ENCODE measurements around the gene CLSTN1. TPM values are rescaled to one million over a fixed set of nuclear protein-coding genes. Genes with fewer than 3 reads are reported as not detected.

Gene CLSTN1
- total and polyA plus RNA-seq, 2 donors = 59.6 to 90.6 TPM

- H3K4me1 ChIP-seq (ENCODE audit: insufficient read depth) = no peaks in the 10 kb centered on the region
- no peaks in the 10 kb centered on the region for H3K36me3 ChIP-seq (ENCODE audit: insufficient read depth)
- no peak for DNase-seq (ENCODE audit: extremely low spot score)
- H3K4me3 ChIP-seq (ENCODE audit: low read depth, low read length) = no peak overlapping the region
- 74% methylated on average over 9 of the region's 9 CpGs for WGBS
- no peak overlapping the region for H3K27ac ChIP-seq (ENCODE audit: low read depth)
Measured at GRCh38 chr1:9845914-9846313, 22.1 kb upstream of the CLSTN1 start.

GRCh38 chr1:9844756-9845155 lies 21.0 kb upstream of the CLSTN1 start:
- no peaks in the 10 kb centered on the region for H3K36me3 ChIP-seq (ENCODE audit: insufficient read depth)
- no peak for DNase-seq (ENCODE audit: extremely low spot score)
- no peak overlapping the region for H3K27ac ChIP-seq (ENCODE audit: low read depth)
- no peak overlapping the region for H3K4me3 ChIP-seq (ENCODE audit: low read depth, low read length)
- no peaks in the 10 kb centered on the region for H3K4me1 ChIP-seq (ENCODE audit: insufficient read depth)
- WGBS = 79% methylated on average over 7 of the region's 7 CpGs

GRCh38 chr1:9844106-9844505 lies 20.3 kb upstream of the CLSTN1 start:
- DNase-seq (ENCODE audit: extremely low spot score) = no peak
- Histone ChIP-seq H3K36me3 (ENCODE audit: insufficient read depth) (no peaks in the 10 kb centered on the region), H3K4me1 (ENCODE audit: insufficient read depth) (no peaks in the 10 kb centered on the region), H3K27ac (ENCODE audit: low read depth) (no peak overlapping the region), H3K4me3 (ENCODE audit: low read depth, low read length) (no peak overlapping the region)
- 46% methylated on average over 12 of the region's 12 CpGs for WGBS

- 83% methylated on average over 7 of the region's 7 CpGs for WGBS
- no peak for DNase-seq (ENCODE audit: extremely low spot score)
- H3K36me3 ChIP-seq (ENCODE audit: insufficient read depth) = no peaks in the 10 kb centered on the region
- H3K4me1 ChIP-seq (ENCODE audit: insufficient read depth) = no peaks in the 10 kb centered on the region
- no peak overlapping the region for H3K4me3 ChIP-seq (ENCODE audit: low read depth, low read length)
- H3K27ac ChIP-seq (ENCODE audit: low read depth) = no peak overlapping the region
Measured at GRCh38 chr1:9843576-9843945, 19.8 kb upstream of the CLSTN1 start.

- H3K4me3 ChIP-seq (ENCODE audit: low read depth, low read length) = no peak overlapping the region
- H3K36me3 ChIP-seq (ENCODE audit: insufficient read depth) = no peaks in the 10 kb centered on the region
- no peak overlapping the region for H3K27ac ChIP-seq (ENCODE audit: low read depth)
- H3K4me1 ChIP-seq (ENCODE audit: insufficient read depth) = no peaks in the 10 kb centered on the region
- 60% methylated on average over 20 of the region's 20 CpGs for WGBS
- DNase-seq (ENCODE audit: extremely low spot score) = no peak
Measured at GRCh38 chr1:9842781-9843575, 19.2 kb upstream of the CLSTN1 start.

- 47% methylated on average over 9 of the region's 9 CpGs for WGBS
- no peaks in the 10 kb centered on the region for H3K36me3 ChIP-seq (ENCODE audit: insufficient read depth)
- no peak overlapping the region for H3K27ac ChIP-seq (ENCODE audit: low read depth)
- no peak overlapping the region for H3K4me3 ChIP-seq (ENCODE audit: low read depth, low read length)
- DNase-seq (ENCODE audit: extremely low spot score) = no peak
- no peaks in the 10 kb centered on the region for H3K4me1 ChIP-seq (ENCODE audit: insufficient read depth)
Measured at GRCh38 chr1:9842073-9842711, 18.4 kb upstream of the CLSTN1 start.

GRCh38 chr1:9841460-9841859 lies 17.7 kb upstream of the CLSTN1 start:
- Histone ChIP-seq H3K4me3 (ENCODE audit: low read depth, low read length) (no peak overlapping the region), H3K36me3 (ENCODE audit: insufficient read depth) (no peaks in the 10 kb centered on the region), H3K4me1 (ENCODE audit: insufficient read depth) (no peaks in the 10 kb centered on the region), H3K27ac (ENCODE audit: low read depth) (no peak overlapping the region)
- WGBS = 88% methylated on average over 2 of the region's 2 CpGs
- DNase-seq (ENCODE audit: extremely low spot score) = no peak

GRCh38 chr1:9840176-9840575 lies 16.4 kb upstream of the CLSTN1 start:
- Histone ChIP-seq H3K27ac (ENCODE audit: low read depth) (no peak overlapping the region), H3K4me1 (ENCODE audit: insufficient read depth) (no peaks in the 10 kb centered on the region), H3K36me3 (ENCODE audit: insufficient read depth) (no peaks in the 10 kb centered on the region), H3K4me3 (ENCODE audit: low read depth, low read length) (no peak overlapping the region)
- DNase-seq (ENCODE audit: extremely low spot score) = no peak
- 45% methylated on average over 3 of the region's 3 CpGs for WGBS

- no peaks in the 10 kb centered on the region for H3K36me3 ChIP-seq (ENCODE audit: insufficient read depth)
- no peak for DNase-seq (ENCODE audit: extremely low spot score)
- H3K4me3 ChIP-seq (ENCODE audit: low read depth, low read length) = no peak overlapping the region
- H3K27ac ChIP-seq (ENCODE audit: low read depth) = no peak overlapping the region
- no peaks in the 10 kb centered on the region for H3K4me1 ChIP-seq (ENCODE audit: insufficient read depth)
- WGBS = 88% methylated on average over 10 of the region's 10 CpGs
Measured at GRCh38 chr1:9838946-9839345, 15.2 kb upstream of the CLSTN1 start.

GRCh38 chr1:9836632-9836960 lies 12.8 kb upstream of the CLSTN1 start:
- Histone ChIP-seq H3K27ac (ENCODE audit: low read depth) (no peak overlapping the region), H3K4me1 (ENCODE audit: insufficient read depth) (no peaks in the 10 kb centered on the region), H3K4me3 (ENCODE audit: low read depth, low read length) (no peak overlapping the region), H3K36me3 (ENCODE audit: insufficient read depth) (no peaks in the 10 kb centered on the region)
- WGBS = 77% methylated on average over 5 of the region's 5 CpGs
- no peak for DNase-seq (ENCODE audit: extremely low spot score)

- H3K4me3 ChIP-seq (ENCODE audit: low read depth, low read length) = no peak overlapping the region
Measured at GRCh38 chr1:9835758-9836631, 12.2 kb upstream of the CLSTN1 start.

GRCh38 chr1:9835404-9835757 lies 11.6 kb upstream of the CLSTN1 start:
- H3K27ac ChIP-seq (ENCODE audit: low read depth) = no peak overlapping the region
- no peaks in the 10 kb centered on the region for H3K4me1 ChIP-seq (ENCODE audit: insufficient read depth)
- WGBS = 49% methylated on average over 9 of the region's 9 CpGs
- no peak for DNase-seq (ENCODE audit: extremely low spot score)
- no peaks in the 10 kb centered on the region for H3K36me3 ChIP-seq (ENCODE audit: insufficient read depth)
- no peak overlapping the region for H3K4me3 ChIP-seq (ENCODE audit: low read depth, low read length)

More at GRCh38 chr1:9835758-9836631, 12.2 kb upstream of the CLSTN1 start:
- DNase-seq (ENCODE audit: extremely low spot score) = no peak
- Histone ChIP-seq H3K36me3 (ENCODE audit: insufficient read depth) (no peaks in the 10 kb centered on the region), H3K4me1 (ENCODE audit: insufficient read depth) (no peaks in the 10 kb centered on the region), H3K27ac (ENCODE audit: low read depth) (no peak overlapping the region)
- WGBS = 52% methylated on average over 15 of the region's 15 CpGs

- Histone ChIP-seq H3K27ac (ENCODE audit: low read depth) (no peak overlapping the region), H3K4me1 (ENCODE audit: insufficient read depth) (no peaks in the 10 kb centered on the region), H3K36me3 (ENCODE audit: insufficient read depth) (no peaks in the 10 kb centered on the region), H3K4me3 (ENCODE audit: low read depth, low read length) (no peak overlapping the region)
- WGBS = 65% methylated on average over 3 of the region's 3 CpGs
- DNase-seq (ENCODE audit: extremely low spot score) = no peak
Measured at GRCh38 chr1:9833632-9834031, 9.9 kb upstream of the CLSTN1 start.

Measured in urinary bladder (tissue), 4 donors.